ENCODE results near the gene SOX4.

The SOX4 gene

GRCh38 chr6:21593412-21593926 is at the start of gene SOX4:
TSS of gene SOX4 (plus strand) at chr6:21593751. CDS start at chr6:21594535, 784 bp downstream.
- Histone ChIP-seq H3K27ac (ENCODE audit: extremely low read depth, low read depth, low read length) (peak within 1 kb of the TSS; percentile 99), H3K36me3 (ENCODE audit: control insufficient read depth in 2 of 2, insufficient read depth in 1 of 2, low read length in 2 of 2) (peaks cover 16 to 26% of the 10 kb centered on the region in 2 experiments), H3K4me3 (ENCODE audit: low read depth, low read length) (peak within 1 kb of the TSS; percentile 55), H3K9me3 (ENCODE audit: control insufficient read depth, insufficient read depth, low read depth, low read length) (no peaks in the 10 kb centered on the region), H3K4me1 (ENCODE audit: control insufficient read depth, insufficient read depth, low read length) (peaks cover 12% of the 10 kb centered on the region)
- ChIA-PET CTCF (interaction anchor here (0.5 to 1.3 kb wide), 15 partner anchors 11 to 1142 kb away, joined by 3 to 7 read pairs (median 3); no protein-coding TSS in a partner anchor), POLR2A (interaction anchor here (0.6 to 8.8 kb wide), 151 partner anchors 8 to 1388 kb away, joined by 3 to 141 read pairs (median 4); partner anchors contain the start of genes CDKAL1 and E2F3)
- TF ChIP-seq HOXA7 (CRISPR knock-in tag; IDR thresholded peaks at IDR 0.05; ENCODE audit: borderline replicate concordance) = no peak
- TF ChIP-seq ZBTB44 (tag by site-specific recombination; IDR thresholded peaks at IDR 0.05) = peak; percentile 94
- no peak for TF ChIP-seq ZNF10 (tag by site-specific recombination; IDR thresholded peaks at IDR 0.05)
- TF ChIP-seq ZNF2 (tag by site-specific recombination; IDR thresholded peaks at IDR 0.05) = 0 out of 2 replicates have a peak, but pooled peaks have one; percentile 53
- TF ChIP-seq MZF1 (tag by site-specific recombination; IDR thresholded peaks at IDR 0.05; ENCODE audit: borderline replicate concordance) = peak; percentile 75; the same call in 1 of the 2 replicates
- no peak for TF ChIP-seq ZNF837 (tag by site-specific recombination; IDR thresholded peaks at IDR 0.05)
- TF ChIP-seq ZSCAN30 (tag by site-specific recombination; IDR thresholded peaks at IDR 0.05) = peak; percentile 95
- peak; percentile 30; the same call in 1 of the 2 replicates for TF ChIP-seq KLF10 (tag by site-specific recombination; IDR thresholded peaks at IDR 0.05)
- TF ChIP-seq ZIC2 (tag by site-specific recombination; IDR thresholded peaks at IDR 0.05) = no peak
- TF ChIP-seq BCL11A (tag by site-specific recombination; IDR thresholded peaks at IDR 0.05; ENCODE audit: low read depth) = no peak
- no peak for TF ChIP-seq HOXD13 (CRISPR knock-in tag; IDR thresholded peaks at IDR 0.05; ENCODE audit: borderline replicate concordance)
- 0 out of 2 replicates have a peak, but pooled peaks have one; percentile 45 for TF ChIP-seq EGR2 (tag by site-specific recombination; IDR thresholded peaks at IDR 0.05; ENCODE audit: low read depth)
- TF ChIP-seq ZNF664 (tag by site-specific recombination; IDR thresholded peaks at IDR 0.05) = no peak
- peak; percentile 71 for TF ChIP-seq FEZF1 (tag by site-specific recombination; IDR thresholded peaks at IDR 0.05)
- no peak for TF ChIP-seq ZNF221 (tag by site-specific recombination; IDR thresholded peaks at IDR 0.05; ENCODE audit: borderline replicate concordance)
- peak; percentile 42; the same call in 1 of the 2 replicates for TF ChIP-seq KLF8 (tag by site-specific recombination; IDR thresholded peaks at IDR 0.05)
- TF ChIP-seq ZNF23 (tag by site-specific recombination; IDR thresholded peaks at IDR 0.05; ENCODE audit: borderline replicate concordance) = no peak
- TF ChIP-seq, protein P1, sequence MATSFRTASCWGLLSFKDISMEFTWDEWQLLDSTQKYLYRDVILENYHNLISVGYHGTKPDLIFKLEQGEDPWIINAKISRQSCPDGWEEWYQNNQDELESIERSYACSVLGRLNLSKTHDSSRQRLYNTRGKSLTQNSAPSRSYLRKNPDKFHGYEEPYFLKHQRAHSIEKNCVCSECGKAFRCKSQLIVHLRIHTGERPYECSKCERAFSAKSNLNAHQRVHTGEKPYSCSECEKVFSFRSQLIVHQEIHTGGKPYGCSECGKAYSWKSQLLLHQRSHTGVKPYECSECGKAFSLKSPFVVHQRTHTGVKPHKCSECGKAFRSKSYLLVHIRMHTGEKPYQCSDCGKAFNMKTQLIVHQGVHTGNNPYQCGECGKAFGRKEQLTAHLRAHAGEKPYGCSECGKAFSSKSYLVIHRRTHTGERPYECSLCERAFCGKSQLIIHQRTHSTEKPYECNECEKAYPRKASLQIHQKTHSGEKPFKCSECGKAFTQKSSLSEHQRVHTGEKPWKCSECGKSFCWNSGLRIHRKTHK (tag by site-specific recombination; IDR thresholded peaks at IDR 0.05) = no peak
- peak; percentile 57; the same call in 1 of the 2 replicates for TF ChIP-seq TRIM28 (IDR thresholded peaks at IDR 0.05; ENCODE audit: borderline replicate concordance, low read length)
- TF ChIP-seq, protein P2, sequence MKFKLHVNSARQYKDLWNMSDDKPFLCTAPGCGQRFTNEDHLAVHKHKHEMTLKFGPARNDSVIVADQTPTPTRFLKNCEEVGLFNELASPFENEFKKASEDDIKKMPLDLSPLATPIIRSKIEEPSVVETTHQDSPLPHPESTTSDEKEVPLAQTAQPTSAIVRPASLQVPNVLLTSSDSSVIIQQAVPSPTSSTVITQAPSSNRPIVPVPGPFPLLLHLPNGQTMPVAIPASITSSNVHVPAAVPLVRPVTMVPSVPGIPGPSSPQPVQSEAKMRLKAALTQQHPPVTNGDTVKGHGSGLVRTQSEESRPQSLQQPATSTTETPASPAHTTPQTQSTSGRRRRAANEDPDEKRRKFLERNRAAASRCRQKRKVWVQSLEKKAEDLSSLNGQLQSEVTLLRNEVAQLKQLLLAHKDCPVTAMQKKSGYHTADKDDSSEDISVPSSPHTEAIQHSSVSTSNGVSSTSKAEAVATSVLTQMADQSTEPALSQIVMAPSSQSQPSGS (tag by site-specific recombination; IDR thresholded peaks at IDR 0.05; ENCODE audit: low read depth) = peak; percentile 70
- peak; percentile 61; the same call in 1 of the 2 replicates for TF ChIP-seq ZNF600 (tag by site-specific recombination; IDR thresholded peaks at IDR 0.05)
- peak; percentile 34; the same call in 1 of the 2 replicates for TF ChIP-seq KLF7 (tag by site-specific recombination; IDR thresholded peaks at IDR 0.05; ENCODE audit: borderline replicate concordance)
- TF ChIP-seq ZNF747 (tag by site-specific recombination; IDR thresholded peaks at IDR 0.05) = no peak
- TF ChIP-seq, protein P3, sequence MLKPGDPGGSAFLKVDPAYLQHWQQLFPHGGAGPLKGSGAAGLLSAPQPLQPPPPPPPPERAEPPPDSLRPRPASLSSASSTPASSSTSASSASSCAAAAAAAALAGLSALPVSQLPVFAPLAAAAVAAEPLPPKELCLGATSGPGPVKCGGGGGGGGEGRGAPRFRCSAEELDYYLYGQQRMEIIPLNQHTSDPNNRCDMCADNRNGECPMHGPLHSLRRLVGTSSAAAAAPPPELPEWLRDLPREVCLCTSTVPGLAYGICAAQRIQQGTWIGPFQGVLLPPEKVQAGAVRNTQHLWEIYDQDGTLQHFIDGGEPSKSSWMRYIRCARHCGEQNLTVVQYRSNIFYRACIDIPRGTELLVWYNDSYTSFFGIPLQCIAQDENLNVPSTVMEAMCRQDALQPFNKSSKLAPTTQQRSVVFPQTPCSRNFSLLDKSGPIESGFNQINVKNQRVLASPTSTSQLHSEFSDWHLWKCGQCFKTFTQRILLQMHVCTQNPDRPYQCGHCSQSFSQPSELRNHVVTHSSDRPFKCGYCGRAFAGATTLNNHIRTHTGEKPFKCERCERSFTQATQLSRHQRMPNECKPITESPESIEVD (tag by site-specific recombination; IDR thresholded peaks at IDR 0.05) = peak; percentile 70
- no peak for TF ChIP-seq ZNF184 (tag by site-specific recombination; IDR thresholded peaks at IDR 0.05)
- no peak for TF ChIP-seq ZNF350 (tag by site-specific recombination; IDR thresholded peaks at IDR 0.05)
- TF ChIP-seq, protein P4, sequence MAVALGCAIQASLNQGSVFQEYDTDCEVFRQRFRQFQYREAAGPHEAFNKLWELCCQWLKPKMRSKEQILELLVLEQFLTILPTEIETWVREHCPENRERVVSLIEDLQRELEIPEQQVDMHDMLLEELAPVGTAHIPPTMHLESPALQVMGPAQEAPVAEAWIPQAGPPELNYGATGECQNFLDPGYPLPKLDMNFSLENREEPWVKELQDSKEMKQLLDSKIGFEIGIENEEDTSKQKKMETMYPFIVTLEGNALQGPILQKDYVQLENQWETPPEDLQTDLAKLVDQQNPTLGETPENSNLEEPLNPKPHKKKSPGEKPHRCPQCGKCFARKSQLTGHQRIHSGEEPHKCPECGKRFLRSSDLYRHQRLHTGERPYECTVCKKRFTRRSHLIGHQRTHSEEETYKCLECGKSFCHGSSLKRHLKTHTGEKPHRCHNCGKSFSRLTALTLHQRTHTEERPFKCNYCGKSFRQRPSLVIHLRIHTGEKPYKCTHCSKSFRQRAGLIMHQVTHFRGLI (tag by site-specific recombination; IDR thresholded peaks at IDR 0.05) = no peak
- TF ChIP-seq ZNF792 (tag by site-specific recombination; IDR thresholded peaks at IDR 0.05) = no peak
